ENCODE results near the gene CHMP5. TPM values are rescaled to one million over a fixed set of nuclear protein-coding genes. Genes with fewer than 3 reads are reported as not detected.

Gene CHMP5
- total and polyA plus RNA-seq, 5 donors: 46.7 to 56.7 (median 54.1) TPM

DNA sequence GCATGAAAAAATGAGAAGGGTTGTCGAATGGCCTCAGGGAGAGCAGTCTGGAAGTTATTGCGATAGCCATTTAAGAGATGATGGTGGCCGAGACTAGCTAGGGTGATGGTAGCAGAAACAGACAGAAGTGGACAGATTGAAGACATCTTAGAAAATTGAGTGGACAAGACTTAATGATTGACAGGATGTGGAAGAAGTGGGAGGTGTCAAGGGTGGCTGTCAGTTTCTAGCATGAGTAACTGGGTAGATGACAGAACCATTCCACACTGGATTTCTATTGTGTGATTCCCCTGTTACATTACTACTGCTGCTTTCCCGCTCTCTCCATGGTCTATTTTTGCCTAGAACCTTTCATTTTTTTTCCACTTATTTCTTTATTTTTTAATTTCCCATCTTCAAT is 12.6 kb downstream of the CHMP5 start:
- Histone ChIP-seq H3K9me3 (ENCODE audit: control insufficient read depth, low read length) (no peaks in the 10 kb centered on the region), H3K4me1 (ENCODE audit: control insufficient read depth, insufficient read depth, low read length) (no peaks in the 10 kb centered on the region), H3K4me3 (ENCODE audit: low read length) (no peak overlapping the region), H3K27ac (ENCODE audit: low read length) (no peak overlapping the region), H3K27me3 (ENCODE audit: control insufficient read depth, insufficient read depth) (no peaks in the 10 kb centered on the region)
- WGBS: over 99% methylated on average over 4 of the region's 4 CpGs
- no peak for ATAC-seq
- intact Hi-C loops (cut with DNase I): no loop called here
- no peak for DNase-seq

DNA sequence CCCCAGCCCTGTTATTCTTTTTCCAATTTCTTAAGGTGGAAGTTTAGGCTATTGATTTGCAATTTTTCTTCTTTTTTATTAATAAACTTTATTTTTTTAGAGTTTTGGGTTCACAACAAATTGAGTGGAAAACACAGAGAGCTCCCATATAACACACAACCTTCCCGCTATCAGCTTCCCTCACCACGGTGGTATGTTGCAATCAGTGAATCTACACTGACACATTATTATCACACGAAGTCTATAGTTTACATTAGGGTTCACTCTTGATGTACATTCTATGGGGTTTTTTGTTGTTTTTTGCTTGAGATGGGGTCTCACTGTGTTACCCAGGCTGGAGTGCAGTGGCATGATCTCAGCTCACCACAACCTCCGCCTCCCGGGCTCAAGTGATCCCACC is 20.7 kb downstream of the CHMP5 start:
- Histone ChIP-seq H3K4me3 (ENCODE audit: low read length) (no peak overlapping the region), H3K27me3 (ENCODE audit: control insufficient read depth, insufficient read depth) (no peaks in the 10 kb centered on the region), H3K27ac (ENCODE audit: low read length) (no peak overlapping the region), H3K4me1 (ENCODE audit: control insufficient read depth, insufficient read depth, low read length) (no peaks in the 10 kb centered on the region), H3K9me3 (ENCODE audit: control insufficient read depth, low read length) (no peaks in the 10 kb centered on the region)
- 81% methylated on average over 5 of the region's 5 CpGs for WGBS
- DNase-seq: no peak
- ATAC-seq: no peak
- intact Hi-C loops (cut with DNase I): loop anchor here in 1 of 4 donors (10.0 kb wide), 1 partner anchor 169 kb away; no protein-coding TSS in a partner anchor

DNA sequence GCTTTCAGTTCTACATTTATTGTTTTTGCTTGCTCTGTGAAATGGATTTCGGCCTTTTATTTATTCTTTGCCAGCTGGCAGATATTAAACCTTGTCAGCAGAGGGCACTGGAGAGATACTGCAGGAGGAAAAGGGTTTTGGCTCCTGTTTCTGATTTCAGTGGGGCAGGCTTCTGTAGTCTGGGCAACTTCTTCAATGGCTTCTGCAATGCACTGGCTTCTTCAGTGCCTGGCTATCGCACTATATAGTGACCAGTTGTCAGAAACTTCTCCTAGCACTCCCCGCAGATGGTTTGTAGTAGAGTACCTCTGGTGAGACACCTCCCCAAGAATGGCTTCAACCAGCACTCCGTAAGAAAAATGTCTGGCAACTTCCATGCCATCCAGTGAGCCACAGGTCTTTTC is 22.2 kb downstream of the CHMP5 start:
- Histone ChIP-seq H3K27ac (ENCODE audit: low read length) (no peak overlapping the region), H3K9me3 (ENCODE audit: control insufficient read depth, low read length) (no peaks in the 10 kb centered on the region), H3K4me3 (ENCODE audit: low read length) (no peak overlapping the region), H3K4me1 (ENCODE audit: control insufficient read depth, insufficient read depth, low read length) (peaks cover 2% of the 10 kb centered on the region), H3K27me3 (ENCODE audit: control insufficient read depth, insufficient read depth) (no peaks in the 10 kb centered on the region)
- ATAC-seq: no peak
- no peak for DNase-seq
- intact Hi-C loops (cut with DNase I): loop anchor here in 1 of 4 donors (10.0 kb wide), 1 partner anchor 168 kb away; no protein-coding TSS in a partner anchor
- 60% methylated on average over 4 of the region's 4 CpGs for WGBS

DNA sequence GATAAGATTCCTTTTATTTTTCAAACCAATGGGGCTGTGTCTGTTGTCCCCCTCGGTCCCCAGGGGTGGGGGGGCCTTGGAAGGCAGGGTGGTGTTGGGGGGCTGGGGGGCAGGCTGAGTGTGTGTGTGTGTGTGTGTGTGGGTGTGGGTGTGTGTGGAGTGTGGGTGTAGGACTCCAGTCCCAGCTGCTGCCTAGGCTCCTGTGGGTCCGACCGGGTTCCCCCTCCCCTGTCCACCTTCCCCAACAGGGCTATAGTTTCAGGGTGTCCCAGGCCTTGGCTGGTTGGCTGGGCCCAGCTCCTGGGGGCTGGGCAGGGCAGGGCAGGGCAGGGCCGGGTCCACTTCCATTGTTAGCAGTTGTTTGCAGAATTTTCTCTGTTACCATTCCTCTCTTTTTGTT is 23.4 kb downstream of the CHMP5 start:
- Histone ChIP-seq H3K4me1 (ENCODE audit: control insufficient read depth, insufficient read depth, low read length) (peaks cover 6% of the 10 kb centered on the region), H3K9me3 (ENCODE audit: control insufficient read depth, low read length) (no peaks in the 10 kb centered on the region), H3K27me3 (ENCODE audit: control insufficient read depth, insufficient read depth) (no peaks in the 10 kb centered on the region), H3K4me3 (ENCODE audit: low read length) (no peak overlapping the region), H3K27ac (ENCODE audit: low read length) (no peak overlapping the region)
- ATAC-seq (no peak), DNase-seq (peak in 2 of 3 donors; percentile 19 to 50)
- WGBS: 87% methylated on average over 4 of the region's 4 CpGs
- intact Hi-C loops (cut with DNase I): loop anchor here in 1 of 4 donors (10.0 kb wide), 1 partner anchor 167 kb away; no protein-coding TSS in a partner anchor

DNA sequence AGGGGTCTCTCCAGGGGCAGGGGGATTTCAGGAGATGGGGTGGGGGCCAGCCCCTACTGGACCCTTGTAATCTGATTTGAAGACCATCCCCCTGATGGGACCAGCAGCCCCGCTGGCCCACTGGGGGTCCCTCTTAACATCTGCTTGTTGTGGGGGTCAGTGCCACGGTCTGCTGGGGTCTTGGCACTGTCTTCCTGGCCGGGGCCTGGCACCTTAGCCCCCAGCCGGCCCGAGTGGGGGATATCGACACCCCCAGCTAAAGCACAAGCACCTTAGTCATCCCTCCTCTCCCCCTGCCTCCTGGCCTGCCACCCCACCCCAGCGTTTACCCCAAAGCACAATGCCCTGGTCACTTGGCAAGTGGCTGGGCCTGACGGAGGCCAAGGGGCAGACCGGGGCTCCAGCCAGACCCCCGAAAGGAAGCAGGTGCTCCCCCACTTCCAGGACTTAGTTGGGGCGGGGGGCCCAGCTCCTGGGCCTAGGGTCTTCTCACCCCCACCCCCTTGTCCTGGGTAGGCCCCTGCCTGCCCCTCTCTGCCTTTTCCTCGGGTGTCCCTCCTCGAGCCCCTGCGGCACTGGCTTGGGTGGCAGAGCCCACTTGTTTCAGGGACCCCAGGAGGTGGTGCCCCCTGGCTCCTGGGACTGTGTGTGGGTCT is 24.1 kb downstream of the CHMP5 start:
- no peaks in the 10 kb centered on the region for H3K9me3 ChIP-seq (ENCODE audit: control insufficient read depth, low read length)
- H3K4me3 ChIP-seq (ENCODE audit: low read length): no peak overlapping the region
- WGBS: 80% methylated on average over 14 of the region's 14 CpGs
- H3K27me3 ChIP-seq (ENCODE audit: control insufficient read depth, insufficient read depth): no peaks in the 10 kb centered on the region
- DNase-seq (peak; percentile 27 to 62 (median 60)), ATAC-seq (no peak)
- H3K27ac ChIP-seq (ENCODE audit: low read length): no peak overlapping the region
- peaks cover 6% of the 10 kb centered on the region for H3K4me1 ChIP-seq (ENCODE audit: control insufficient read depth, insufficient read depth, low read length)
- intact Hi-C loops (cut with DNase I): loop anchor here in 1 of 4 donors (10.0 kb wide), 1 partner anchor 166 kb away; no protein-coding TSS in a partner anchor

DNA sequence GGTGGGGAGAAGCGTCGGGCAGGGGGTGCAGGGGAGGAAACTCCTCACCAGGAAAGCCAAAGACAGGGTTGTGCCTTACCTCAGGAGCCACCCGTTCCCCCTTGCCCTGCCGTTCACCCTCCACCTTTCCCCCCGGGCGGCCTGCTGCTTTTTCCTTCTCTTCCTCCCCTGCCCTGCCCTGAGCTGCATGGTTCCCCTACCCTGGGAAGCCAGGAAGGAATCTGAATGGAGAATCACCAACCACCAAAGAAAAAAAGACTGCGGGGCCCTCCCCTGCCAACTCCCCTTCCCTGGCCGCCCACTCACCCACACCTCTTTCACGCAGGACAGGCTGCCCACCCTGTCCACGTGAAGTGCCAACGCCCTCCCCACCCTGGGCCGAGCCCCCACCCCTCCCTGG is 24.6 kb downstream of the CHMP5 start:
- peak overlapping the region; percentile 69 for H3K4me3 ChIP-seq (ENCODE audit: low read length)
- DNase-seq (peak; percentile 26 to 62 (median 56)), ATAC-seq (peak; percentile 6 to 8)
- H3K27ac ChIP-seq (ENCODE audit: low read length): peak overlapping the region; percentile 99
- H3K27me3 ChIP-seq (ENCODE audit: control insufficient read depth, insufficient read depth): no peaks in the 10 kb centered on the region
- H3K4me1 ChIP-seq (ENCODE audit: control insufficient read depth, insufficient read depth, low read length): peaks cover 6% of the 10 kb centered on the region
- intact Hi-C loops (cut with DNase I): loop anchor here in 1 of 4 donors (10.0 kb wide), 1 partner anchor 165 kb away; no protein-coding TSS in a partner anchor
- WGBS: 11% methylated on average over 12 of the region's 12 CpGs
- no peaks in the 10 kb centered on the region for H3K9me3 ChIP-seq (ENCODE audit: control insufficient read depth, low read length)

DNA sequence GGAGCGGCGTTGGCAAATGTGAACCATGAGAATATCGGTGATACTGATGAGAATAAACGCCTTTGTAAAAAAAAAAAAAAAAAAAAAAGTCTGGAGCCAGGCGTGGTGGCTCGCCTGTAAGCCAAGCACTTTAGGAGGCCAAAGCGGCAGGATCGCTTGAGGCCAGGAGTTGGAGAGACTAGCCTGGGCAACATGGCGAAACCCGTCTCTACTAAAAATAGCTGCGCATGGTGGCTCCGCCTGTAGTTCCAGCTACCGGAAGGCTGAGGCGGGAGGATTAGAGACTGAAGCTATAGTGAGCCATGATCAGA is 25.0 kb downstream of the CHMP5 start:
- peak overlapping the region; percentile 99 for H3K27ac ChIP-seq (ENCODE audit: low read length)
- H3K27me3 ChIP-seq (ENCODE audit: control insufficient read depth, insufficient read depth): no peaks in the 10 kb centered on the region
- intact Hi-C loops (cut with DNase I): loop anchor here in 1 of 4 donors (10.0 kb wide), 1 partner anchor 165 kb away; no protein-coding TSS in a partner anchor
- no peaks in the 10 kb centered on the region for H3K9me3 ChIP-seq (ENCODE audit: control insufficient read depth, low read length)
- no peak for DNase-seq
- peaks cover 7% of the 10 kb centered on the region for H3K4me1 ChIP-seq (ENCODE audit: control insufficient read depth, insufficient read depth, low read length)
- H3K4me3 ChIP-seq (ENCODE audit: low read length): peak overlapping the region; percentile 69
- peak in 1 of 2 donors; percentile 56 for ATAC-seq
- 1% methylated on average over 14 of the region's 14 CpGs for WGBS

DNA sequence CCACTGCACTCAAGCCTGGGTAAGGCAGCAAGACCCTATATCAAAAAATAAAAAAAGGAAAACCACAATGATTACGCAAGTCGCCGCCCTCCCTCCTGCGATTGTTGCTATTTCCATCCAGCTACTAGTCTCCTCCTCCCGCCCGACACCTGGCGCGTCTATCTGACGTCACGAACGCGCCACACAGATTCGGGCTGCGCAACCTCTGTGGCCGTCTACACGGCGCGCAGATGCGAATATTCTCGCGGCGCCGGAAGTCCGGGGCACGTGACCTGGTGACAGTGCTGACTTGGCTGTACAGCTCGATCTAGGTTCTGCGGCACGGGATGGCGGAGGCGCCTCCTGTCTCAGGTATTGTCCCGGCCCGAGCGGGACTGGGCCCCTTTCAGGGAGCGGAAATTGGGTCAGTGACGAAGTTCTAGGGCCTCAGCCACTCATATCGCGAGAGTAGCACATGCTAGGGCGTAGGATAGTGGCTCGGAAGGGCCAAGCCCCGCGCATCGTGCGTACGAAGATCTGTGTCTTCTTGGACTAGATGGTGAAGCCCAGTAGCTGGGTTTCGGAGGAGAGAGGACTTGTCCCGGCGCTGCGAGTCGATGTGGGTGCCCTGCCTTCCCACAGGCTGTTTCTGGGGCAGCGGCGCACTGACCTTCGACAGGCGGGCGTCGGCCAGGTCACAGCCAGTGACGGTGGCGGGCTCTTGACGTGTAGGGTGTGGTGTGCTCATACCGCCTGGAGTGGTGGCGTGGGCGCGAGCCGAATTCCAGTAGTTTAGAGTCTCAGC is 25.6 kb downstream of the CHMP5 start, which contains the start of gene NFX1:
TSS of gene NFX1 (plus strand) at position 270 of the 784 bp plus-strand sequence. CDS start at position 327, 57 bp downstream.
- DNase-seq (peak; percentile 98 to 99 (median 99)), ATAC-seq (peak; percentile 92 to 95)
- WGBS: under 1% methylated on average over 63 of the region's 63 CpGs
- Histone ChIP-seq H3K4me3 (ENCODE audit: low read length) (peak within 1 kb of the TSS; percentile 69), H3K27ac (ENCODE audit: low read length) (peak within 1 kb of the TSS; percentile 99), H3K4me1 (ENCODE audit: control insufficient read depth, insufficient read depth, low read length) (peaks cover 9% of the 10 kb centered on the region), H3K27me3 (ENCODE audit: control insufficient read depth, insufficient read depth) (no peaks in the 10 kb centered on the region), H3K9me3 (ENCODE audit: control insufficient read depth, low read length) (no peaks in the 10 kb centered on the region)
- intact Hi-C loops (cut with DNase I): no loop called here

DNA sequence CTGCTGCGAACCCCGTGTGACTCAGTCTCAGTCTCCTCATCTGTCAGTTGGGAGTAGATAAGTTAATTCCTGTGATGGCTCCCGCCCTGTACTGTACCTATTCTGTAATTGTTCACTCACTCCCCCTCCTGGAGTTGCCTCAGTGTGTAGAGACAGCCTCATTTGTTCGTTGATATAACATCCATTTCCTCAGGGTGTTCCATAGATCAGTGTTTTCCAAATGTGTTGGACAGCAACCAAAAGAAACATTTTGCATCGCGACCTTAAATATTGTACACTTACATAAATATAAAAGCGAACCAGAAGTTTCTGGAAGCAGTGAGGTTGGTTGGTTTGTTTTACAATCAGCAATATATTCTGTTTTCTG is 26.2 kb downstream of the CHMP5 start:
- H3K4me1 ChIP-seq (ENCODE audit: control insufficient read depth, insufficient read depth, low read length): peaks cover 9% of the 10 kb centered on the region
- no peaks in the 10 kb centered on the region for H3K9me3 ChIP-seq (ENCODE audit: control insufficient read depth, low read length)
- no peak for DNase-seq
- no peak for ATAC-seq
- H3K4me3 ChIP-seq (ENCODE audit: low read length): peak overlapping the region; percentile 69
- intact Hi-C loops (cut with DNase I): no loop called here
- no peaks in the 10 kb centered on the region for H3K27me3 ChIP-seq (ENCODE audit: control insufficient read depth, insufficient read depth)
- WGBS: 12% methylated on average over 7 of the region's 7 CpGs
- H3K27ac ChIP-seq (ENCODE audit: low read length): peak overlapping the region; percentile 89

DNA sequence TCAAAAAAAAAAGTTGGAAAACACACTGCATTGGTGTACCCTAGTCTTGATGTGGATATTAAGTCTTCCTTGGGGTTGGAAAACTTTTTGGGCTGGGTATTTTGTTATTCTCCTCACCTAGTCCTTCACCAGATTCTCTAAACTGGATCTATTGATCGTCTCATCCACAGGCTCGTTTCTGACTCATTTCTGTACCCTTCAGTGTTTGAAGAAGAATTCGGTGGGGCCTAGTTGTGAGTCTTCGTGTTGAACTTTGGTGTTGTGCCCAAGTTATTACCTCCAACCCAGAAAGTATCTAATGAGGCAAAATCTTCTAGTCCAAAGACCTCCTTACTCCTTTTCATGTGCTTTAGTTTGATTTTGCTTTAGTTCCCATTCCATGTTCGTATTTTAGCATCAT is 27.1 kb downstream of the CHMP5 start:
- Histone ChIP-seq H3K4me3 (ENCODE audit: low read length) (no peak overlapping the region), H3K9me3 (ENCODE audit: control insufficient read depth, low read length) (no peaks in the 10 kb centered on the region), H3K27me3 (ENCODE audit: control insufficient read depth, insufficient read depth) (no peaks in the 10 kb centered on the region), H3K27ac (ENCODE audit: low read length) (no peak overlapping the region), H3K4me1 (ENCODE audit: control insufficient read depth, insufficient read depth, low read length) (peaks cover 9% of the 10 kb centered on the region)
- DNase-seq (no peak), ATAC-seq (no peak)
- 87% methylated on average over 5 of the region's 5 CpGs for WGBS
- intact Hi-C loops (cut with DNase I): no loop called here

DNA sequence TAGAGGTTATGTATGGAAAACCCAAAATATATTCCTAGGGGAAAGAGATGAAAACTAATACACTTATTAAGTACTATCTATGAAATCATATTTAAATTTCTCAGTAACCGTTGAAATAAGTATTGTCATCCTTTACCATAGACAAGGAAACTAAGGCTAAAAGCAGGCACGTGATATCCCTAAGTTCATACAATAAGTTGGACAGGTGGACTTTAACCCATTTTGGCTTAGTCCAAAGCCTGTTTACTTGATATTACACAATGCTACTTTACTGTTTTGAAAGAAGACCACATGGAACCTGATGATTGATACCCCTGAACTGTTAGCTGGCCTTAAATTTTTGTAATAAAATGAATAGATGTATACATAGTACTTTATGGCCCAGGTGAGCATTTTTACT is 28.9 kb downstream of the CHMP5 start:
- Histone ChIP-seq H3K4me1 (ENCODE audit: control insufficient read depth, insufficient read depth, low read length) (peaks cover 11% of the 10 kb centered on the region), H3K4me3 (ENCODE audit: low read length) (no peak overlapping the region), H3K27ac (ENCODE audit: low read length) (no peak overlapping the region), H3K27me3 (ENCODE audit: control insufficient read depth, insufficient read depth) (no peaks in the 10 kb centered on the region), H3K9me3 (ENCODE audit: control insufficient read depth, low read length) (no peaks in the 10 kb centered on the region)
- intact Hi-C loops (cut with DNase I): no loop called here
- no peak for ATAC-seq
- DNase-seq: no peak
- 81% methylated on average over 2 of the region's 2 CpGs for WGBS

All from right cardiac atrium (tissue), 5 donors.